Lower leg skin (tissue), 3 donors: ENCODE measurements around the gene CACNA1H.
"Not testable (repeated sequence)": the region's sequence is repeated elsewhere in the genome, so short reads cannot be mapped to it uniquely, and the experiment has no call there.

Source experiments
- CTCF ChIP-seq, 3 donors: fragments of 450-650 bp; IDR thresholded peaks; one replicate each; pipeline ENCODE4 v1.5.1; 2016; ENCODE audit warnings: antibody characterized with exemption in 3 of 3, mild to moderate bottlenecking in 3 of 3, moderate library complexity in 2 of 3
- POLR2A ChIP-seq, 2 donors: fragments of 450-650 bp; IDR thresholded peaks; one replicate each; pipeline ENCODE4 v1.6.1; 2016 to 2017; ENCODE audit warnings: antibody characterized with exemption in 2 of 2, mild to moderate bottlenecking in 1 of 2, moderate library complexity in 1 of 2

GRCh38 chr16:1243907-1244850 lies 91.3 kb downstream of the CACNA1H start:
- TF ChIP-seq CTCF, POLR2A (IDR thresholded peaks at IDR 0.05): not testable (repeated sequence)
